LNCAP (cell line): ENCODE results near the gene CR1.

Experiments used
- CTCF ChIP-seq: fragments of 450-650 bp; IDR thresholded peaks from 2 replicates; pipeline ENCODE4 v1.5.1; 2017; ENCODE audit warnings: mild to moderate bottlenecking

The CR1 gene

GRCh38 chr1:207649865-207650580 lies 154.1 kb downstream of the CR1 start:
- TF ChIP-seq CTCF = no peak

GRCh38 chr1:207651583-207651982 lies 155.6 kb downstream of the CR1 start:
- TF ChIP-seq CTCF = no peak

- TF ChIP-seq CTCF = peak; percentile 30; the same call in 1 of the 2 replicates
These were observed 158.4 kb downstream of the CR1 start for GRCh38 chr1:207654320-207654719.

GRCh38 chr1:207658408-207658807 lies 162.5 kb downstream of the CR1 start:
- no peak for TF ChIP-seq CTCF

- no peak for TF ChIP-seq CTCF
These were observed 163.0 kb downstream of the CR1 start for GRCh38 chr1:207658904-207659485.

GRCh38 chr1:207659545-207660153 lies 163.7 kb downstream of the CR1 start:
- no peak for TF ChIP-seq CTCF

- no peak for TF ChIP-seq CTCF
These were observed 170.4 kb downstream of the CR1 start for GRCh38 chr1:207666342-207666741.
